HCT116 (cell line): ENCODE results near the gene ASS1. TPM values are rescaled to one million over a fixed set of nuclear protein-coding genes. Genes with fewer than 3 reads are reported as not detected.

ENCODE experiments used
- ATAC-seq: fragments of 200-7000 bp; cut with Tn5 transposase; 2 replicates; pipeline ENCODE4 v1.9.1; 2020; ENCODE audit warnings: mild to moderate bottlenecking, moderate library complexity
- BruUV-seq: library from RNA; stranded (reverse); fragments of 400-500 nt; replicated peaks from 2 replicates; lab custom pipeline; 2021; lab: Mats Ljungman, UMichigan
- CTCF ChIA-PET: fragments of 300-600 bp; sonication (Branson Sonifier 250); formaldehyde crosslinking; loops from one replicate; lab custom pipeline; 2021; ENCODE audit warnings: antibody characterized with exemption; lab: Charles Lee
- POLR2A ChIA-PET: fragments of 300-600, 350-600 bp; sonication (Branson Sonifier 250); formaldehyde crosslinking; loops from one replicate; lab custom pipeline; 2021; ENCODE audit warnings: antibody characterized with exemption; lab: Charles Lee
- RAD21 ChIA-PET, 2 experiments: fragments of 300-600 bp; sonication (Branson Sonifier 250); formaldehyde crosslinking; loops; one replicate each; lab custom pipeline; 2023; ENCODE audit warnings: low total read pairs in 2 of 2; ENCODE audit not compliant: uncharacterized antibody in 2 of 2, unreplicated experiment in 2 of 2, low non-redundant PET in 1 of 2; lab: Charles Lee
- DNase-seq: peaks from one replicate; pipeline ENCODE4 v3.0.0-alpha.2; 2010; ENCODE audit warnings: low read depth, low spot score
- H2AFZ ChIP-seq: fragments of 200-600 bp; shearing (Covaris generic), sonication (generic); 2 replicates; pipeline ENCODE4 v1.6.1; 2017; ENCODE audit warnings: low read depth, mixed run types, mixed read lengths, antibody characterized with exemption, low read length; ENCODE audit not compliant: poor library complexity, severe bottlenecking
- H3K27ac ChIP-seq: 2 replicates; pipeline ENCODE4 v1.5.1; 2012; ENCODE audit warnings: low read depth, low read length
- H3K27me3 ChIP-seq: fragments of 200-600 bp; sonication (generic); 2 replicates; pipeline ENCODE4 v1.6.1; 2016; ENCODE audit warnings: mixed run types, low read length, mixed read lengths; ENCODE audit not compliant: insufficient read depth
- H3K36me3 ChIP-seq, 2 experiments: fragments of 200-500 bp in 1 of 2; fragments of 200-600 bp in 1 of 2; sonication (Bioruptor generic) in 1 of 2; sonication (generic) in 1 of 2; 2 replicates each; pipeline versions ENCODE4 v1.5.1 to v1.6.1; 2014 to 2016; ENCODE audit warnings: low read length in 2 of 2, inconsistent platforms in 1 of 2, mixed read lengths in 1 of 2, mixed run types in 1 of 2; ENCODE audit not compliant: insufficient read depth in 2 of 2, control insufficient read depth in 1 of 2
- H3K4me1 ChIP-seq, 2 experiments: fragments of 200-600 bp in 1 of 2; sonication (generic) in 1 of 2; 2 replicates each; pipeline versions ENCODE4 v1.5.1 to v1.6.1; 2012 to 2017; ENCODE audit warnings: low read length in 2 of 2, inconsistent platforms in 1 of 2, mild to moderate bottlenecking in 1 of 2, mixed read lengths in 1 of 2, mixed run types in 1 of 2, moderate library complexity in 1 of 2; ENCODE audit not compliant: insufficient read depth in 2 of 2, control insufficient read depth in 1 of 2
- H3K4me2 ChIP-seq: fragments of 200-600 bp; sonication (generic); 2 replicates; pipeline ENCODE4 v1.6.1; 2017; ENCODE audit warnings: mixed run types, low read length, mixed read lengths
- H3K4me3 ChIP-seq, 2 experiments: fragments of 200-600 bp in 1 of 2; sonication (generic) in 1 of 2; replicated peaks in 1 of 2; 2 replicates each; pipeline ENCODE4 v1.5.1; 2011 to 2016; ENCODE audit warnings: low read length in 2 of 2, control low read depth in 1 of 2, low read depth in 1 of 2, mild to moderate bottlenecking in 1 of 2, mixed read lengths in 1 of 2, mixed run types in 1 of 2
- H3K79me2 ChIP-seq: fragments of 200-600 bp; sonication (generic); 2 replicates; pipeline ENCODE4 v1.6.1; 2017; ENCODE audit warnings: mild to moderate bottlenecking, mixed run types, low read length, moderate library complexity, mixed read lengths; ENCODE audit not compliant: insufficient read depth
- H3K9ac ChIP-seq: fragments of 200-600 bp; sonication (generic); 2 replicates; pipeline ENCODE4 v1.6.1; 2016; ENCODE audit warnings: low read length, mixed read lengths
- H3K9me2 ChIP-seq: fragments of 200-600 bp; sonication (generic), shearing (Covaris generic); 2 replicates; pipeline ENCODE4 v1.6.1; 2017; ENCODE audit warnings: mixed run types, mild to moderate bottlenecking, moderate library complexity; ENCODE audit not compliant: insufficient read depth
- H3K9me3 ChIP-seq, 2 experiments: fragments of 200-500 bp in 1 of 2; fragments of 200-600 bp in 1 of 2; sonication (Bioruptor generic) in 1 of 2; sonication (generic) in 1 of 2; 2 replicates each; pipeline ENCODE4 v1.6.1; 2014 to 2017; ENCODE audit warnings: low read length in 2 of 2, mixed read lengths in 2 of 2, inconsistent platforms in 1 of 2, low read depth in 1 of 2, mild to moderate bottlenecking in 1 of 2, mixed run types in 1 of 2, moderate library complexity in 1 of 2; ENCODE audit not compliant: control insufficient read depth in 1 of 2, insufficient read depth in 1 of 2
- H4K20me1 ChIP-seq: fragments of 200-600 bp; sonication (generic), shearing (Covaris generic); 2 replicates; pipeline ENCODE4 v1.6.1; 2017; ENCODE audit warnings: mixed run types, mild to moderate bottlenecking, moderate library complexity; ENCODE audit not compliant: insufficient read depth
- CBX3 ChIP-seq: IDR thresholded peaks from 2 replicates; pipeline ENCODE4 v1.6.1; 2012; ENCODE audit warnings: low read depth
- CTCF ChIP-seq, 3 experiments: fragments of 200-600 bp in 1 of 3; sonication (generic) in 1 of 3; IDR thresholded peaks in 2 of 3; conservative IDR thresholded peaks in 1 of 3; 2 replicates each; pipeline ENCODE4 v1.5.1; 2012 to 2017; ENCODE audit warnings: low read depth in 2 of 3, low read length in 2 of 3, antibody characterized with exemption in 1 of 3, borderline replicate concordance in 1 of 3, control low read depth in 1 of 3, mild to moderate bottlenecking in 1 of 3, mixed read lengths in 1 of 3, mixed run types in 1 of 3, moderate library complexity in 1 of 3; ENCODE audit not compliant: insufficient read depth in 1 of 3
- ELF1 ChIP-seq: IDR thresholded peaks from 2 replicates; pipeline ENCODE4 v1.6.1; 2012; ENCODE audit warnings: low read depth, borderline replicate concordance
- EZH2 ChIP-seq: fragments of 200-600 bp; sonication (generic); IDR thresholded peaks from 2 replicates; pipeline ENCODE4 v1.6.1; 2017; ENCODE audit warnings: antibody characterized with exemption, mixed run types
- EZH2phosphoT487 ChIP-seq: fragments of 200-600 bp; IDR thresholded peaks from 2 replicates; pipeline ENCODE4 v1.6.1; 2018; ENCODE audit warnings: antibody characterized with exemption, borderline replicate concordance
- POLR2AphosphoS5 ChIP-seq: IDR thresholded peaks from 2 replicates; pipeline ENCODE4 v1.6.1; 2011; ENCODE audit warnings: mild to moderate bottlenecking, low read depth, low read length, moderate library complexity
- REST ChIP-seq: IDR thresholded peaks from 2 replicates; pipeline ENCODE4 v1.6.1; 2012; ENCODE audit warnings: low read depth
- SRF ChIP-seq: IDR thresholded peaks from 2 replicates; pipeline ENCODE4 v1.6.1; 2012; ENCODE audit warnings: low read depth
- ZFX ChIP-seq: fragments of 450-650 bp; IDR thresholded peaks from 2 replicates; pipeline ENCODE4 v1.6.1; 2017
- intact Hi-C: fragments of 100-400 bp; cut with micrococcal nuclease; formaldehyde crosslinking; loops from 2 replicates; pipeline ENCODE4 v1.10.0; 2022
- total RNA-seq: library from RNA; stranded (reverse); gene quantifications from one replicate; pipeline ENCODE4 v1.2.1, GENCODE V29; 2021; ENCODE audit not compliant: unreplicated experiment
- TF ChIP-seq, protein P1 (sequence below): IDR thresholded peaks from 2 replicates; pipeline ENCODE4 v1.6.1; 2012
- TF ChIP-seq, protein P2 (sequence below): IDR thresholded peaks from 2 replicates; pipeline ENCODE4 v1.6.1; 2012

Gene ASS1
- total RNA-seq, 1 experiment from 2014 or later: 92.6 TPM

DNA sequence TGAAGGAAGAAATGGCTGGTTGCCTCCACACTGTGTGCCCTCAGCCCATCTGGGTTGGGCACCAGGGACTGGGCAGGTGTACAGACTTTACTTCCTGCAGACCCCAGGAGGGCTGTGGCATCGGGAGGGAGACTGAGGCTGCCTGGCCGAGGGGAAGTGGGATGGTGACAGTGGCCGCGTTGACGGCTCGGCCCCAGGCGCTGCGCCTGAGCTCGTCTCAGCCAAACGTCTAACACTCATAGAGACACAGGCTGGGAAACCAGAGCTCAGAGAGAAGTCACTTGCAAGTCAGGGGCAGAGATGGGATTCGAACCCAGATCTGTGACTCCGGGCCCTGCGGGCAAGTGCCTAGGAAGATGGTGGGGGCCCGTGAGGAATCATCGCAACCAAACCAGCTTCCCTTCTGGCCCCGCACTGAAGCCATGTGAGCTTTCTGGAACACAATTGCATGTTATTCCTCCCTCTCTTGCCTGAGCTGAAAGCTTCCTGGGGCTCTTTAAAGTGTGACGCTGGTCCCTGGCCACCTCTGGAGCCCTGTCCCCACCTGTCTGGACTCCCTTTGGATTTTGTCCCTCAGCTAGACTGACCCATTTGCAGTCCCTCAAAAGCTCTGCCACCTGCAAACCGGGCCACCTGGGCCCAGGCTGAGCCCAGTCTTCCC, 81.6 kb downstream of the ASS1 start:
- Histone ChIP-seq H3K9ac (no peak overlapping the region), H3K27me3 (no peaks in the 10 kb centered on the region), H2AFZ (no peak overlapping the region), H3K79me2 (no peaks in the 10 kb centered on the region), H3K4me2 (no peak overlapping the region), H3K36me3 (no peaks in the 10 kb centered on the region), H3K4me1 (peaks cover 2 to 7% of the 10 kb centered on the region in 2 experiments; a peak in 1 of 4 replicates), H4K20me1 (no peaks in the 10 kb centered on the region), H3K9me3 (no peaks in the 10 kb centered on the region), H3K27ac (no peak overlapping the region), H3K4me3 (no peak overlapping the region), H3K9me2 (no peaks in the 10 kb centered on the region)
- intact Hi-C loops: no loop called here
- CTCF ChIA-PET: no interaction called here
- RAD21 ChIA-PET: no interaction called here
- no TSS peak for BruUV-seq
- ATAC-seq (no peak), DNase-seq (no peak)
- POLR2A ChIA-PET: no interaction called here
- TF ChIP-seq SRF (no peak), ZFX (no peak), POLR2AphosphoS5 (no peak), ELF1 (no peak), EZH2 (no peak), CBX3 (no peak), EZH2phosphoT487 (no peak), CTCF (IDR thresholded peaks at IDR 0.05 in 2 of 3, conservative IDR thresholded peaks at IDR 0.05 in 1 of 3; ENCODE audit: borderline replicate concordance in 1 of 3, insufficient read depth in 1 of 3, low read depth in 2 of 3, low read length in 2 of 3) (no peak), REST (no peak)
- TF ChIP-seq, protein P1, sequence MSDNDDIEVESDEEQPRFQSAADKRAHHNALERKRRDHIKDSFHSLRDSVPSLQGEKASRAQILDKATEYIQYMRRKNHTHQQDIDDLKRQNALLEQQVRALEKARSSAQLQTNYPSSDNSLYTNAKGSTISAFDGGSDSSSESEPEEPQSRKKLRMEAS: no peak
- TF ChIP-seq, protein P2, sequence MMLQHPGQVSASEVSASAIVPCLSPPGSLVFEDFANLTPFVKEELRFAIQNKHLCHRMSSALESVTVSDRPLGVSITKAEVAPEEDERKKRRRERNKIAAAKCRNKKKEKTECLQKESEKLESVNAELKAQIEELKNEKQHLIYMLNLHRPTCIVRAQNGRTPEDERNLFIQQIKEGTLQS: no peak
